ENCODE measurements around the gene PDLIM5.

DNA sequence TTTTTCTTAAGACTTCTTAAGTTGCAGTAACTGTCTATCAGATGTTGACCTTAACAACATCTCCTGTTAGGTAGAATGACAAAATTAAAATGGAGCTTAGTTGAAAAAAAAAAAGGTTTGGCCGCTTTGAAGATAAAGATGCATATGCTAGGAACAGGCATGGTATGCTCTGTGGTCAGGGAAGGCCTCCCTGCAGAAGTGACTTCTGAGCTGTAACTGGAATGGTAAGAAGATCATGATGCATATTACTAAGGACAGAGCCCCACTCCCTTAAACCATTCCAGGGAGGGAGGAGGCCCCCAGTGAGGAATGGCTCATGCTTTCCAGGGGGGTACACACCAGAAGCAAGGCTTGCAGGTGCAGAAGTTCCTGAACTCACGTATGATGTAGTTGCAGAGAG lies 43.7 kb downstream of the PDLIM5 start:
- TF ChIP-seq, protein P1, sequence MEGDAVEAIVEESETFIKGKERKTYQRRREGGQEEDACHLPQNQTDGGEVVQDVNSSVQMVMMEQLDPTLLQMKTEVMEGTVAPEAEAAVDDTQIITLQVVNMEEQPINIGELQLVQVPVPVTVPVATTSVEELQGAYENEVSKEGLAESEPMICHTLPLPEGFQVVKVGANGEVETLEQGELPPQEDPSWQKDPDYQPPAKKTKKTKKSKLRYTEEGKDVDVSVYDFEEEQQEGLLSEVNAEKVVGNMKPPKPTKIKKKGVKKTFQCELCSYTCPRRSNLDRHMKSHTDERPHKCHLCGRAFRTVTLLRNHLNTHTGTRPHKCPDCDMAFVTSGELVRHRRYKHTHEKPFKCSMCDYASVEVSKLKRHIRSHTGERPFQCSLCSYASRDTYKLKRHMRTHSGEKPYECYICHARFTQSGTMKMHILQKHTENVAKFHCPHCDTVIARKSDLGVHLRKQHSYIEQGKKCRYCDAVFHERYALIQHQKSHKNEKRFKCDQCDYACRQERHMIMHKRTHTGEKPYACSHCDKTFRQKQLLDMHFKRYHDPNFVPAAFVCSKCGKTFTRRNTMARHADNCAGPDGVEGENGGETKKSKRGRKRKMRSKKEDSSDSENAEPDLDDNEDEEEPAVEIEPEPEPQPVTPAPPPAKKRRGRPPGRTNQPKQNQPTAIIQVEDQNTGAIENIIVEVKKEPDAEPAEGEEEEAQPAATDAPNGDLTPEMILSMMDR (IDR thresholded peaks at IDR 0.05), result no peak
- TF ChIP-seq POLR2A (IDR thresholded peaks at IDR 0.05), result no peak

All from suprapubic skin (tissue), 3 donors.